ENCODE data around the gene ZNF81. TPM values are rescaled to one million over a fixed set of nuclear protein-coding genes. Genes with fewer than 3 reads are reported as not detected.
"Not testable (repeated sequence)": the region's sequence is repeated elsewhere in the genome, so short reads cannot be mapped to it uniquely, and the experiment has no call there.

The ZNF81 gene
- total RNA-seq, 4 donors from 2014 or later, result 1.00 to 4.3 (median 3.3) TPM

DNA sequence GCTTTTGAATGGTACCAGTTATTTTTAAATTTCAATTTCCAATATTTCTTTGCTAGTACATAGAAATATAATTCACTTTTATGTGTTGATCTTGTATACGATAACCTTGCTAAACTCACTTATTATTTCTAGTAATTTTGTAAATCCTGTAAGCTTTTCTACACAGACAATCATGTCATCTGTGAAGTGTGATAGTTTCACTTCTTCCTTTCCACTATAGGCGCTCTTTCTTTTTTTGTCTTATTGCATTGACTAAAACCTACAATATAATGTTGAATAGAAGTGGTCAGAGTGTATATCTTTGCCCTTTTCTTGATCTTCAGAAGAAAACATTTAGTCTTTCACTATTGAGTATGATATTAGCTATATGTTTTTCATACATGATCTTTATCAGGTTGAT is 90.5 kb downstream of the ZNF81 start:
- in situ Hi-C loops (cut with MboI; ENCODE audit: low sequenced_read_pairs in 4 of 4), result no loop called here
- ATAC-seq (no peak), DNase-seq (no peak)
- Histone ChIP-seq H3K27me3 (no peaks in the 10 kb centered on the region), H3K4me3 (no peak overlapping the region), H3K36me3 (no peaks in the 10 kb centered on the region), H3K4me1 (no peaks in the 10 kb centered on the region), H3K9me3 (no peaks in the 10 kb centered on the region), H3K27ac (no peak overlapping the region)
- intact Hi-C loops (cut with DNase I; ENCODE audit: low total_unique reads), result no loop called here
- TF ChIP-seq, protein P1, sequence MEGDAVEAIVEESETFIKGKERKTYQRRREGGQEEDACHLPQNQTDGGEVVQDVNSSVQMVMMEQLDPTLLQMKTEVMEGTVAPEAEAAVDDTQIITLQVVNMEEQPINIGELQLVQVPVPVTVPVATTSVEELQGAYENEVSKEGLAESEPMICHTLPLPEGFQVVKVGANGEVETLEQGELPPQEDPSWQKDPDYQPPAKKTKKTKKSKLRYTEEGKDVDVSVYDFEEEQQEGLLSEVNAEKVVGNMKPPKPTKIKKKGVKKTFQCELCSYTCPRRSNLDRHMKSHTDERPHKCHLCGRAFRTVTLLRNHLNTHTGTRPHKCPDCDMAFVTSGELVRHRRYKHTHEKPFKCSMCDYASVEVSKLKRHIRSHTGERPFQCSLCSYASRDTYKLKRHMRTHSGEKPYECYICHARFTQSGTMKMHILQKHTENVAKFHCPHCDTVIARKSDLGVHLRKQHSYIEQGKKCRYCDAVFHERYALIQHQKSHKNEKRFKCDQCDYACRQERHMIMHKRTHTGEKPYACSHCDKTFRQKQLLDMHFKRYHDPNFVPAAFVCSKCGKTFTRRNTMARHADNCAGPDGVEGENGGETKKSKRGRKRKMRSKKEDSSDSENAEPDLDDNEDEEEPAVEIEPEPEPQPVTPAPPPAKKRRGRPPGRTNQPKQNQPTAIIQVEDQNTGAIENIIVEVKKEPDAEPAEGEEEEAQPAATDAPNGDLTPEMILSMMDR (IDR thresholded peaks at IDR 0.05 in 4 of 5, conservative IDR thresholded peaks at IDR 0.05 in 1 of 5), result no peak

DNA sequence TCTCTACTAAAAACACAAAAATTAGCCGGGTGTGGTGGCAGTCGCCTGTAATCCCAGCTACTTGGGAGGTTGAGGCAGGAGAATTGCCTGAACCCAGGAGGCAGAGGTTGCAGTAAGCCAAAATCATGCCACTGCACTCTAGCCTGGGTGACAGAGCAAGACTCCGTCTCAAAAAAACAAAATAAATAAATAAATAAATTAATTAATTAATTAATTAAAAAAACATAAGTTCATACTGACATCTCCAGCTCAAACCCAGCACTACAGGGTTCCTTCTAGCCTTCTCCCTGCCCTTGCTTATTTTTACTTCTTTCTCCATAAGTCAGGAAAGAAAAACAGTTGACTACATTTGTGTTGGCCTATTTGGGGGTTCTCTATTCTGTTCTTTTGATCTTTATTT is 95.3 kb downstream of the ZNF81 start:
- H3K4me1 ChIP-seq; intact Hi-C loops (cut with DNase I; ENCODE audit: low total_unique reads); ATAC-seq; DNase-seq; H3K36me3 ChIP-seq; H3K27me3 ChIP-seq; H3K9me3 ChIP-seq; H3K27ac ChIP-seq; H3K4me3 ChIP-seq; in situ Hi-C loops (cut with MboI; ENCODE audit: low sequenced_read_pairs in 4 of 4): not testable (repeated sequence)

DNA sequence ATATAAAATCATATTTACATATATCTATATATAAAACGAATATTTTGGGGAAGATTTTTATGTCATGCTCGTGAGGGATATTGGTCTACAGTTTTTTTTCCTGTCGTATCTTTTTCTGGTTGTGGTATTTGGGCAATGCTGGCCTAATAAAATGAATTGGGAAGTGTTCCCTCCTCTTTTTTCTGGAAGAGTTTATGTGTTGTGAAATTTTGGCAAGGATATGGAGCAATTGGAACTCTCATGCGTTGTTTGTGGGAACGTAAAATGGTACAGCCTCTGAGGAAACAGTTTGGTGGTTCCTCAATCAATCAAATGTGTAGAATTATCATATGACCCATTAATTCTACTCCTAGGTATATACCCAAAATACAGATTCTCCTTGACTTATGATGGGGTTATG is 97.2 kb downstream of the ZNF81 start:
- H3K4me1 ChIP-seq, result no peaks in the 10 kb centered on the region
- H3K27me3 ChIP-seq, result no peaks in the 10 kb centered on the region
- H3K4me3 ChIP-seq, result no peak overlapping the region
- intact Hi-C loops (cut with DNase I; ENCODE audit: low total_unique reads) (no loop called here), in situ Hi-C loops (cut with MboI; ENCODE audit: low sequenced_read_pairs in 4 of 4) (no loop called here)
- ATAC-seq (no peak), DNase-seq (no peak)
- no peaks in the 10 kb centered on the region for H3K36me3 ChIP-seq
- no peak overlapping the region for H3K27ac ChIP-seq
- no peak for TF ChIP-seq POLR2A (IDR thresholded peaks at IDR 0.05)
- TF ChIP-seq, protein P1 (IDR thresholded peaks at IDR 0.05 in 4 of 5, conservative IDR thresholded peaks at IDR 0.05 in 1 of 5), result no peak
- no peaks in the 10 kb centered on the region for H3K9me3 ChIP-seq

DNA sequence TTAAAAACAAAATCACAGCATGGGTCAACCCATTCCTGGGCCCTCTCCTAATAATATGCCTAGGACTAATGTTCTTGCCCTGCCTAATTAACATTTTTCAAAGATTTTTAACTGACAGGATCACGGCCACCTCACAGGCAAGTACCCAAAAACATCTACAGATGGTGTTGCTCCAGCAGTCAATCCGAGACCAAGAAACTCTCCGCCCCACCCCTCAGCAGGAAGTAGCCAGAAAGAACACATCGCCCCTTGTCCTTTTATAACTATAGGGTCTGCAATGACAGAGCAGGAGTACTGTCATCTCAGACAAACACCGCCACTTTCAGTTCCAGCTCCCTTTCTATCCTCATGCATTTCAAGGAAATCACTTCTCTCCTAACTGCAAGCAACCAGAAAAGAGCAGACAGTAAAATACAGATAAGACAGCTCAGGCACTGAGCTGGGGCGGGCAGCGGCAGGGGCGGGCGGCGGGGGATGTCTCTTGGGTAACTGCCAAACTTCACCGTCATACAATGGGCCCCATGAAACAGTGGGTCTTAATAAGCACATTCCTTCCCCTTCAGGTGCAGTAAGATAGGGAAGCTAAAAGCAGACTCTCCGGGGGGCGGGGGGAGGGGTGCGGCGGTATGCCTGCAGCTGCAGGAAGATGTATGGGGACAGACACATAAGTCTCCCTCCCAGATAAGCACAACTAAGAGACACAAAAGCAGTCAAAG is 99.7 kb downstream of the ZNF81 start:
- no peak for DNase-seq
- TF ChIP-seq, protein P1 (IDR thresholded peaks at IDR 0.05 in 4 of 5, conservative IDR thresholded peaks at IDR 0.05 in 1 of 5), result no peak
- TF ChIP-seq POLR2A (IDR thresholded peaks at IDR 0.05), result no peak
- intact Hi-C loops (cut with DNase I; ENCODE audit: low total_unique reads) (no loop called here), in situ Hi-C loops (cut with MboI; ENCODE audit: low sequenced_read_pairs in 4 of 4) (no loop called here)
- H3K36me3 ChIP-seq, result no peaks in the 10 kb centered on the region
- H3K27ac ChIP-seq, result no peak overlapping the region
- H3K27me3 ChIP-seq, result no peaks in the 10 kb centered on the region
- H3K4me1 ChIP-seq, result no peaks in the 10 kb centered on the region
- no peak overlapping the region for H3K4me3 ChIP-seq
- ATAC-seq, result no peak
- H3K9me3 ChIP-seq, result no peaks in the 10 kb centered on the region

- ATAC-seq, result no peak
- no peak overlapping the region for H3K27ac ChIP-seq
- no peaks in the 10 kb centered on the region for H3K4me1 ChIP-seq
- intact Hi-C loops (cut with DNase I; ENCODE audit: low total_unique reads), result no loop called here
- H3K4me3 ChIP-seq, result no peak overlapping the region
- in situ Hi-C loops (cut with MboI; ENCODE audit: low sequenced_read_pairs in 4 of 4), result no loop called here
- H3K9me3 ChIP-seq, result no peaks in the 10 kb centered on the region
- DNase-seq, result no peak
- H3K36me3 ChIP-seq, result no peaks in the 10 kb centered on the region
- TF ChIP-seq POLR2A (IDR thresholded peaks at IDR 0.05), result no peak
- TF ChIP-seq, protein P1 (IDR thresholded peaks at IDR 0.05 in 4 of 5, conservative IDR thresholded peaks at IDR 0.05 in 1 of 5), result no peak
- H3K27me3 ChIP-seq, result no peaks in the 10 kb centered on the region
Measured at GRCh38 chrX:47936940-47937317, 100.2 kb downstream of the ZNF81 start.

All from gastrocnemius medialis (tissue), 4 donors.